Tibial nerve (tissue), 4 donors: ENCODE data around the gene USP17L10.
"Not testable (repeated sequence)": the region's sequence is repeated elsewhere in the genome, so short reads cannot be mapped to it uniquely, and the experiment has no call there.

ENCODE experiments used
- CTCF ChIP-seq, 5 experiments: fragments of 200-600 bp in 3 of 5; fragments of 450-650 bp in 2 of 5; sonication (generic) in 3 of 5; IDR thresholded peaks; one replicate each; pipeline ENCODE4 v1.5.1; 2016 to 2019; ENCODE audit warnings: antibody characterized with exemption in 5 of 5, mild to moderate bottlenecking in 3 of 5, moderate library complexity in 2 of 5
- EP300 ChIP-seq, 2 donors: sonication (generic); formaldehyde crosslinking; IDR thresholded peaks; one replicate each; pipeline ENCODE4 v1.6.1; 2017; ENCODE audit warnings: antibody characterized with exemption in 2 of 2, mild to moderate bottlenecking in 1 of 2
- POLR2A ChIP-seq, 2 donors: fragments of 450-650 bp; IDR thresholded peaks; one replicate each; pipeline ENCODE4 v1.6.1; 2017; ENCODE audit warnings: antibody characterized with exemption in 2 of 2, mild to moderate bottlenecking in 2 of 2, moderate library complexity in 2 of 2

- TF ChIP-seq POLR2A, CTCF, EP300 (IDR thresholded peaks at IDR 0.05): not testable (repeated sequence)
Measured at GRCh38 chr4:9165990-9166389, 44.5 kb upstream of the USP17L10 start.
